NCI-H460 (cell line): ENCODE measurements around the gene P2RY6. TPM values are rescaled to one million over a fixed set of nuclear protein-coding genes. Genes with fewer than 3 reads are reported as not detected.

ENCODE experiments used
- DNase-seq: peaks from one replicate; pipeline ENCODE4 v3.0.0-alpha.2; 2016; ENCODE audit warnings: low read depth; ENCODE audit errors: extremely low read depth
- total RNA-seq: library from RNA; depleted of rRNA; stranded (reverse); fragments of >200 nt; shearing (Covaris generic); gene quantifications from 2 replicates; pipeline ENCODE4 v1.2.3, GENCODE V29; 2014

P2RY6 gene
- total RNA-seq, 1 experiment from 2014 or later, result not detected

GRCh38 chr11:73274722-73275380 lies 2.7 kb downstream of the P2RY6 start:
- no peak for DNase-seq

GRCh38 chr11:73275381-73275750 lies 3.2 kb downstream of the P2RY6 start:
- no peak for DNase-seq

GRCh38 chr11:73277467-73277866 lies 5.3 kb downstream of the P2RY6 start:
- no peak for DNase-seq

- no peak for DNase-seq
Measured at GRCh38 chr11:73280626-73281025, 8.5 kb downstream of the P2RY6 start.

GRCh38 chr11:73281201-73281741 lies 9.1 kb downstream of the P2RY6 start:
- no peak for DNase-seq

- DNase-seq, result no peak
Measured at GRCh38 chr11:73281796-73282660, 9.9 kb downstream of the P2RY6 start.

- no peak for DNase-seq
Measured at GRCh38 chr11:73283276-73284000, 11.3 kb downstream of the P2RY6 start.

- DNase-seq, result no peak
Measured at GRCh38 chr11:73284106-73284505, 12.0 kb downstream of the P2RY6 start.

GRCh38 chr11:73285721-73286120 lies 13.6 kb downstream of the P2RY6 start:
- DNase-seq, result no peak

GRCh38 chr11:73286240-73286810 lies 14.2 kb downstream of the P2RY6 start:
- DNase-seq, result no peak

GRCh38 chr11:73287400-73288101 lies 15.4 kb downstream of the P2RY6 start:
- DNase-seq, result no peak

- no peak for DNase-seq
Measured at GRCh38 chr11:73288192-73288872, 16.2 kb downstream of the P2RY6 start.

- peak; percentile 68 for DNase-seq
Measured at GRCh38 chr11:73288873-73289707, 17.0 kb downstream of the P2RY6 start.

GRCh38 chr11:73290536-73290935 lies 18.4 kb downstream of the P2RY6 start:
- no peak for DNase-seq

- no peak for DNase-seq
Measured at GRCh38 chr11:73291196-73291595, 19.1 kb downstream of the P2RY6 start.

- no peak for DNase-seq
Measured at GRCh38 chr11:73291781-73292524, 19.8 kb downstream of the P2RY6 start.

- DNase-seq, result no peak
Measured at GRCh38 chr11:73292525-73292894, 20.4 kb downstream of the P2RY6 start.

- DNase-seq, result no peak
Measured at GRCh38 chr11:73293356-73293936, 21.3 kb downstream of the P2RY6 start.
